Measurements from ENCODE around the gene SGMS1. TPM values are rescaled to one million over a fixed set of nuclear protein-coding genes. Genes with fewer than 3 reads are reported as not detected.

Gene SGMS1
- total RNA-seq, 1 experiment from 2014 or later, result 34.5 TPM

- no peak for TF ChIP-seq CTCF (IDR thresholded peaks at IDR 0.05; ENCODE audit: unreplicated experiment)
- Mint-ChIP-seq H3K4me1 (ENCODE audit: low read depth, unreplicated experiment) (no peaks in the 10 kb centered on the region), H3K4me3 (ENCODE audit: low read depth, unreplicated experiment) (no peak overlapping the region), H3K27ac (ENCODE audit: unreplicated experiment) (no peak overlapping the region), H3K9me3 (ENCODE audit: low read depth, unreplicated experiment) (no peaks in the 10 kb centered on the region), H3K27me3 (ENCODE audit: unreplicated experiment) (no peaks in the 10 kb centered on the region), H3K36me3 (ENCODE audit: insufficient read depth, unreplicated experiment) (no peaks in the 10 kb centered on the region)
- intact Hi-C loops (cut with micrococcal nuclease; ENCODE audit: unreplicated experiment), result no loop called here
- CTCF ChIA-PET, result no interaction called here
- DNase-seq, result no peak
- BruUV-seq (replicated peaks), result no TSS peak
These were observed 183.3 kb downstream of the SGMS1 start for GRCh38 chr10:50440489-50440888.

- Mint-ChIP-seq H3K4me3 (ENCODE audit: low read depth, unreplicated experiment) (no peak overlapping the region), H3K27ac (ENCODE audit: unreplicated experiment) (no peak overlapping the region), H3K9me3 (ENCODE audit: low read depth, unreplicated experiment) (no peaks in the 10 kb centered on the region), H3K27me3 (ENCODE audit: unreplicated experiment) (no peaks in the 10 kb centered on the region), H3K4me1 (ENCODE audit: low read depth, unreplicated experiment) (no peaks in the 10 kb centered on the region), H3K36me3 (ENCODE audit: insufficient read depth, unreplicated experiment) (no peaks in the 10 kb centered on the region)
- intact Hi-C loops (cut with micrococcal nuclease; ENCODE audit: unreplicated experiment), result loop anchor here (5.0 kb wide), 1 partner anchor 442 kb away; no protein-coding TSS in a partner anchor
- DNase-seq, result no peak
- TF ChIP-seq CTCF (IDR thresholded peaks at IDR 0.05; ENCODE audit: unreplicated experiment), result no peak
- CTCF ChIA-PET, result interaction anchor here (0.8 kb wide), 1 partner anchor 32 kb away, joined by 3 read pairs; no protein-coding TSS in a partner anchor
- BruUV-seq (replicated peaks), result no TSS peak
These were observed 183.9 kb downstream of the SGMS1 start for GRCh38 chr10:50439806-50440205.

GRCh38 chr10:50439187-50439586 lies 184.6 kb downstream of the SGMS1 start:
- no TSS peak for BruUV-seq (replicated peaks)
- TF ChIP-seq CTCF (IDR thresholded peaks at IDR 0.05; ENCODE audit: unreplicated experiment), result no peak
- CTCF ChIA-PET, result interaction anchor here (0.8 kb wide), 1 partner anchor 32 kb away, joined by 3 read pairs; no protein-coding TSS in a partner anchor
- intact Hi-C loops (cut with micrococcal nuclease; ENCODE audit: unreplicated experiment), result loop anchor here (5.0 kb wide), 1 partner anchor 443 kb away; no protein-coding TSS in a partner anchor
- Mint-ChIP-seq H3K4me1 (ENCODE audit: low read depth, unreplicated experiment) (no peaks in the 10 kb centered on the region), H3K27me3 (ENCODE audit: unreplicated experiment) (no peaks in the 10 kb centered on the region), H3K4me3 (ENCODE audit: low read depth, unreplicated experiment) (no peak overlapping the region), H3K27ac (ENCODE audit: unreplicated experiment) (no peak overlapping the region), H3K9me3 (ENCODE audit: low read depth, unreplicated experiment) (no peaks in the 10 kb centered on the region), H3K36me3 (ENCODE audit: insufficient read depth, unreplicated experiment) (no peaks in the 10 kb centered on the region)
- DNase-seq, result no peak

GRCh38 chr10:50438049-50438936 lies 185.5 kb downstream of the SGMS1 start:
- no peaks in the 10 kb centered on the region for H3K4me1 Mint-ChIP-seq (ENCODE audit: low read depth, unreplicated experiment)
- H3K4me3 Mint-ChIP-seq (ENCODE audit: low read depth, unreplicated experiment), result no peak overlapping the region
- BruUV-seq (replicated peaks), result no TSS peak
- CTCF ChIA-PET, result no interaction called here
- TF ChIP-seq CTCF (IDR thresholded peaks at IDR 0.05; ENCODE audit: unreplicated experiment), result no peak
- H3K36me3 Mint-ChIP-seq (ENCODE audit: insufficient read depth, unreplicated experiment), result no peaks in the 10 kb centered on the region
- no peaks in the 10 kb centered on the region for H3K9me3 Mint-ChIP-seq (ENCODE audit: low read depth, unreplicated experiment)
- no peak overlapping the region for H3K27ac Mint-ChIP-seq (ENCODE audit: unreplicated experiment)
- DNase-seq, result no peak
- intact Hi-C loops (cut with micrococcal nuclease; ENCODE audit: unreplicated experiment), result loop anchor here (5.0 kb wide), 1 partner anchor 444 kb away; no protein-coding TSS in a partner anchor
- H3K27me3 Mint-ChIP-seq (ENCODE audit: unreplicated experiment), result no peaks in the 10 kb centered on the region
